DOHH2 (cell line): ENCODE measurements around the gene BBS5.

Experiments used
- H3F3A ChIP-seq: fragments of 200-600 bp; sonication (generic), shearing (Covaris generic); 2 replicates; pipeline ENCODE4 v1.6.0; 2016; ENCODE audit warnings: antibody characterized with exemption, mild to moderate bottlenecking; ENCODE audit not compliant: control insufficient read depth, insufficient read depth
- H3K27ac ChIP-seq: fragments of 200-600 bp; sonication (generic); 2 replicates; pipeline ENCODE4 v1.5.1; 2014; ENCODE audit warnings: low read depth, mild to moderate bottlenecking, low read length, moderate library complexity
- H3K27me3 ChIP-seq: fragments of 200-600 bp; sonication (generic); 2 replicates; pipeline ENCODE4 v1.6.1; 2014; ENCODE audit warnings: mild to moderate bottlenecking, low read length, mixed read lengths; ENCODE audit not compliant: control insufficient read depth
- H3K36me3 ChIP-seq: fragments of 200-600 bp; sonication (generic); 2 replicates; pipeline ENCODE4 v1.6.1; 2014; ENCODE audit warnings: mild to moderate bottlenecking, low read length, moderate library complexity, mixed read lengths; ENCODE audit not compliant: control insufficient read depth
- H3K4me1 ChIP-seq: fragments of 200-600 bp; sonication (generic); 2 replicates; pipeline ENCODE4 v1.6.1; 2014; ENCODE audit warnings: mild to moderate bottlenecking, low read length, mixed read lengths; ENCODE audit not compliant: control insufficient read depth
- H3K4me2 ChIP-seq: fragments of 200-600 bp; sonication (generic); 2 replicates; pipeline ENCODE4 v1.6.0; 2014; ENCODE audit warnings: mild to moderate bottlenecking, low read length, moderate library complexity
- H3K4me3 ChIP-seq: fragments of 200-600 bp; sonication (generic); 2 replicates; pipeline ENCODE4 v1.5.1; 2014; ENCODE audit warnings: mild to moderate bottlenecking, low read length, mixed read lengths
- H3K79me2 ChIP-seq: fragments of 200-600 bp; sonication (generic); 2 replicates; pipeline ENCODE4 v1.6.1; 2014; ENCODE audit warnings: mild to moderate bottlenecking, low read length, mixed read lengths; ENCODE audit not compliant: control insufficient read depth
- H3K9me2 ChIP-seq: fragments of 200-600 bp; sonication (generic); replicated peaks from 2 replicates; pipeline ENCODE4 v1.6.1; 2014; ENCODE audit warnings: mild to moderate bottlenecking, low read length, mixed read lengths; ENCODE audit not compliant: control insufficient read depth
- H3K9me3 ChIP-seq: fragments of 200-600 bp; sonication (generic); 2 replicates; pipeline ENCODE4 v1.6.1; 2014; ENCODE audit warnings: antibody characterized with exemption, low read length, mixed read lengths; ENCODE audit not compliant: control insufficient read depth, insufficient read depth
- H4K20me1 ChIP-seq: fragments of 200-600 bp; sonication (generic); 2 replicates; pipeline ENCODE4 v1.6.0; 2014; ENCODE audit warnings: low read depth, mild to moderate bottlenecking, antibody characterized with exemption, low read length, moderate library complexity; ENCODE audit not compliant: control insufficient read depth, insufficient read depth
- EZH2phosphoT487 ChIP-seq: fragments of 200-600 bp; sonication (generic); IDR thresholded peaks from 2 replicates; pipeline ENCODE4 v1.6.1; 2017; ENCODE audit warnings: borderline replicate concordance, mild to moderate bottlenecking, antibody characterized with exemption, low read length, moderate library complexity, mixed read lengths
- TF ChIP-seq, protein P1 (sequence below): fragments of 200-600 bp; sonication (generic); IDR thresholded peaks from one replicate; pipeline ENCODE4 v1.5.1; 2014; ENCODE audit warnings: antibody characterized with exemption, mild to moderate bottlenecking, low read depth, low read length; ENCODE audit not compliant: poor library complexity, severe bottlenecking

The BBS5 gene

DNA sequence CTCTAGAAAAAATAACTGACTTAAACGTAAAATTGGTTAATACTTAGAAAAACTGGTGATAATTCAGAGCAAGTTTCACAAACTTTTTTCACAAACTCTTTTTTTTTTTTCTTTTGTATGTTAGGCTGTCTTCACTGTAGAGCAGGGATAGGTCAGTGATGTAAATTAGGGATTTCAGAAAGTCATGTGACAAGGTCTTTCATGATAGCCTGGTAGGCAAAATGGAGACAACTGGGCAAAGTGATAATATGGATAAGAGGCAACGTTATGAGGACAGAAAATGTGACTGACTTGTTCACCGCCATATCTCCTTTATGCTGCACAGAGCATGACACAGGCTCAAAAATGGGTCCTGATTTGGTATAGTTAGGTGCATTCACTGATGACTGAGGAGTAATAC is 39.4 kb upstream of the BBS5 start:
- Histone ChIP-seq H3K4me1 (no peaks in the 10 kb centered on the region), H3K9me3 (no peaks in the 10 kb centered on the region), H3K9me2 (no peaks in the 10 kb centered on the region), H3K36me3 (no peaks in the 10 kb centered on the region), H3F3A (no peaks in the 10 kb centered on the region), H3K27ac (no peak overlapping the region), H4K20me1 (no peaks in the 10 kb centered on the region), H3K4me2 (no peak overlapping the region), H3K4me3 (no peak overlapping the region), H3K27me3 (peaks cover 15% of the 10 kb centered on the region), H3K79me2 (no peaks in the 10 kb centered on the region)
- TF ChIP-seq, protein P1, sequence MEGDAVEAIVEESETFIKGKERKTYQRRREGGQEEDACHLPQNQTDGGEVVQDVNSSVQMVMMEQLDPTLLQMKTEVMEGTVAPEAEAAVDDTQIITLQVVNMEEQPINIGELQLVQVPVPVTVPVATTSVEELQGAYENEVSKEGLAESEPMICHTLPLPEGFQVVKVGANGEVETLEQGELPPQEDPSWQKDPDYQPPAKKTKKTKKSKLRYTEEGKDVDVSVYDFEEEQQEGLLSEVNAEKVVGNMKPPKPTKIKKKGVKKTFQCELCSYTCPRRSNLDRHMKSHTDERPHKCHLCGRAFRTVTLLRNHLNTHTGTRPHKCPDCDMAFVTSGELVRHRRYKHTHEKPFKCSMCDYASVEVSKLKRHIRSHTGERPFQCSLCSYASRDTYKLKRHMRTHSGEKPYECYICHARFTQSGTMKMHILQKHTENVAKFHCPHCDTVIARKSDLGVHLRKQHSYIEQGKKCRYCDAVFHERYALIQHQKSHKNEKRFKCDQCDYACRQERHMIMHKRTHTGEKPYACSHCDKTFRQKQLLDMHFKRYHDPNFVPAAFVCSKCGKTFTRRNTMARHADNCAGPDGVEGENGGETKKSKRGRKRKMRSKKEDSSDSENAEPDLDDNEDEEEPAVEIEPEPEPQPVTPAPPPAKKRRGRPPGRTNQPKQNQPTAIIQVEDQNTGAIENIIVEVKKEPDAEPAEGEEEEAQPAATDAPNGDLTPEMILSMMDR = no peak
- TF ChIP-seq EZH2phosphoT487 = no peak

GRCh38 chr2:169446452-169446851 is 32.8 kb upstream of the BBS5 start:
- H3K4me1 ChIP-seq = no peaks in the 10 kb centered on the region
- H3K4me3 ChIP-seq = no peak overlapping the region
- no peak overlapping the region for H3K27ac ChIP-seq
- H3F3A ChIP-seq = no peaks in the 10 kb centered on the region
- TF ChIP-seq, protein P1 = no peak
- no peak for TF ChIP-seq EZH2phosphoT487
- no peaks in the 10 kb centered on the region for H3K36me3 ChIP-seq
- no peak overlapping the region for H3K4me2 ChIP-seq
- H3K27me3 ChIP-seq = peaks cover 2% of the 10 kb centered on the region
- no peaks in the 10 kb centered on the region for H3K9me2 ChIP-seq
- H3K79me2 ChIP-seq = no peaks in the 10 kb centered on the region
- no peaks in the 10 kb centered on the region for H4K20me1 ChIP-seq
- H3K9me3 ChIP-seq = no peaks in the 10 kb centered on the region

DNA sequence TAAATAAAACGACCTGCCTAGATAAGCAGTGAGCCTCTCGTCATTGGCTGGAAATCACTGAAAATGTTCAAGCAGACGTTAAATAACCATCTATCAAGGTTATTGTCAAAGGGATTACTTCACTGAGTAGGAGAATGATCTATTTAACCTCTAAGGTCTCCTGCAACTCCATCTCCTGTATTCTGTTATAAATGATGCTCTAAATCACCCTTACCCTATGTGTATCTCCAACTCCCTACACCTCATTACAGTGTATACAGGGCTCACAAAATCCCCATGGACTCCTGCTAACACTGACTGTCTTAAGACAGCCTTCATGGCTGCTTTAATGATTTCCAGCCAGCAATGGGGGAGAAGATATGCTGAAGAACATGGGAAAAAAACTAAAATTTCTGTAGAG is 31.0 kb upstream of the BBS5 start:
- TF ChIP-seq EZH2phosphoT487 = no peak
- TF ChIP-seq, protein P1 = no peak
- Histone ChIP-seq H3K4me2 (no peak overlapping the region), H3K79me2 (no peaks in the 10 kb centered on the region), H3K4me3 (no peak overlapping the region), H3K4me1 (no peaks in the 10 kb centered on the region), H3F3A (no peaks in the 10 kb centered on the region), H3K27ac (no peak overlapping the region), H3K9me3 (no peaks in the 10 kb centered on the region), H4K20me1 (no peaks in the 10 kb centered on the region), H3K36me3 (no peaks in the 10 kb centered on the region), H3K27me3 (peaks cover 2% of the 10 kb centered on the region), H3K9me2 (no peaks in the 10 kb centered on the region)

DNA sequence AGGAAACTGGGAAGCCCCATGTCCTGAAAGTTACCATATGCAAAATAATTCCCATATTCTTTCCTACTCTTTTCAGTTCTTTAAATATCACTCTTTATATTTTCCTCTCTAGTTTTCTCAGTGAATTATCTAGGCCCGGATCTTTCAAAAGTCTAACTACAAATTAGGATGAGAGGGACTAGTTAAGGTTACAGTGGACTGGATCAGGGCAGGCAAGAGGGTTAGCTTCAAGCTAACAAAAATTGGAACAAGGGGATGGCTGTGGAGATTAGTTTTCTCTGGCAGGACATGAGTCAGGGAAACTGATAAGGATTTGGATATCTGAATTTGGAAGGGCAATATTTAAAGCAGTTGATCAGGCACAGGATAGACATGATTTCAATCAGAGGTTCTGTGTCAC is 30.4 kb upstream of the BBS5 start:
- no peaks in the 10 kb centered on the region for H3K4me1 ChIP-seq
- H3K4me2 ChIP-seq = no peak overlapping the region
- peaks cover 2% of the 10 kb centered on the region; the same call in 1 of the 2 replicates for H3K27me3 ChIP-seq
- H3K9me3 ChIP-seq = no peaks in the 10 kb centered on the region
- H3F3A ChIP-seq = no peaks in the 10 kb centered on the region
- H3K4me3 ChIP-seq = no peak overlapping the region
- no peak overlapping the region for H3K27ac ChIP-seq
- TF ChIP-seq EZH2phosphoT487 = no peak
- TF ChIP-seq, protein P1 = no peak
- no peaks in the 10 kb centered on the region for H3K9me2 ChIP-seq
- H4K20me1 ChIP-seq = no peaks in the 10 kb centered on the region
- H3K36me3 ChIP-seq = no peaks in the 10 kb centered on the region
- no peaks in the 10 kb centered on the region for H3K79me2 ChIP-seq
